IPS-18a (cell line): ENCODE data around the gene MED23.

Experiments
- H3K27ac ChIP-seq: one replicate; pipeline ENCODE4 v1.5.1; 2013; ENCODE audit warnings: low read length
- H3K27me3 ChIP-seq: one replicate; pipeline ENCODE4 v1.6.1; 2013; ENCODE audit warnings: mild to moderate bottlenecking, low read length; ENCODE audit not compliant: control insufficient read depth, insufficient read depth
- H3K36me3 ChIP-seq: one replicate; pipeline ENCODE4 v1.6.1; 2013; ENCODE audit warnings: low read depth, low read length; ENCODE audit not compliant: control insufficient read depth
- H3K4me1 ChIP-seq: one replicate; pipeline ENCODE4 v1.6.1; 2013; ENCODE audit warnings: low read depth, low read length; ENCODE audit not compliant: control insufficient read depth
- H3K4me3 ChIP-seq: one replicate; pipeline ENCODE4 v1.5.1; 2013; ENCODE audit warnings: low read length
- H3K9ac ChIP-seq: one replicate; pipeline ENCODE4 v1.6.1; 2013; ENCODE audit warnings: mild to moderate bottlenecking, low read length, moderate library complexity
- H3K9me3 ChIP-seq: one replicate; pipeline ENCODE4 v1.6.1; 2013; ENCODE audit warnings: low read depth, low read length; ENCODE audit not compliant: control insufficient read depth

Gene MED23

DNA sequence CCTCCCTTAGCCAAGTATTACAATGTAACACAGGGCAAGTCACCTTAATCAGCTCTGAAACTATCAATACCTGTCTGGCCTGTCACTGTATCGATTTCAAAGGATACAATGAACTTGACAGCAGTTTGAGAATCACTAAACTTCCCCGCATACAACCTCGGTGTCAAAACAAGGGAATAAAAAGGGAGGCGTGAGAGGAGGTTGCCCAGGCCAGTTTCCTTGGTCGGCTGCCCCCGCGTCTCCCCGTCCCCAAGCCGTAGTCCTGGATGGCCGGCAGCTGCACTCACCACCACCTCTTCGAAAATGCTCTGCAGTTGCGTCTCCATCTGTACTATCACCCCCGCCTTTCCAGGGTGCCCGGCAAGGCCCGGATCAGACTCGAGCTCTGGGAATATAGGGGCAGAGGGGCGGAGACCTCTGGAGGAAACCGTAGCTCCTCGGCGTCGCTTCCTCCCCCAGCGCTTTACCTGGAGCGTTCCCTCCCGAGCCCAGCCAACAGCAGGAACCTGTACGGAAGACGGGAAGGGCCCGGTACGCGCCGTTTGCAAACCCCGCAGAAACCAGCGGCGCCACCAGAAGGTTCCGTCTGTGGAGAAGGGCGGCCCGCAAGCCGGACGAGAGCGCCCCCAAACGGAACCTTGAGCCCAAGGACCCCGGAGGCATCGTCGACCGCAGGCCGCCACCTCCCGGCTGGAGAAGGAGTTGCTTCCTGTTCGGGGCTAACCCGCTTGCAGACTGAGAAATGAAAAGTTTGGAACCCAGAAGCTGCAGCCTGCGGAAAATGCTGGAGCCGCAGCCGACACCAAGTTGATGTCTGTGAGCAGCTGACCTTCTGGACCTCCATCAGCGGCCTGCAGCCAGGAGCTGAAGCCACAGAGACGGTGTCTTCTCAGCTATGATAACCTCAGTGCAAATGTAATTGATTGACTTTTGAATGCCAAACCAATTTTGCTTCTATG is at the start of gene MED23:
Gene MED23 (minus strand): TSS at position 519 of the 959 bp plus-strand sequence. CDS start 193 bp downstream, at position 326.
- Histone ChIP-seq H3K36me3 (peaks cover 15% of the 10 kb centered on the region), H3K9me3 (no peaks in the 10 kb centered on the region), H3K27me3 (no peaks in the 10 kb centered on the region), H3K27ac (no peak within 1 kb of the TSS), H3K4me3 (peak within 1 kb of the TSS; percentile 94), H3K4me1 (no peaks in the 10 kb centered on the region), H3K9ac (peak within 1 kb of the TSS; percentile 60)

DNA sequence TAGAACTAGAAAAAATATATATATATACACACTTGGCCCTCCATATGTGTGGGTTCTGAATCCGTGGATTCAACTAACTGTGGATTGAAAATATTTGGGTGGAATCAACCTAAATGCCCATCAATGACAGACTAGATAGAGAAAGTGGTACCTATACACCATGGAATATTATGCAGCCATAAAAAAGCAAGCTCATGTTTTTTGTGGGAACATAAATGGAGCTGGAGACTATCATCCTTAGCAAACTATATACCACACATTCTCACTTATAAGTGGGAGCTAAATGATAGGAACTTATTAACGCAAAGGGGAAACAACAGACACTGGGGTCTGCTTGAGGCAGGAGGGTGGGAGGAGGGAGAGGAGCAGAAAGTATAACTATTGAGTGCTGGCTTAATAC is 45.1 kb upstream of the MED23 start:
- Histone ChIP-seq H3K9me3 (no peaks in the 10 kb centered on the region), H3K4me1 (no peaks in the 10 kb centered on the region), H3K4me3 (no peak overlapping the region), H3K36me3 (no peaks in the 10 kb centered on the region), H3K9ac (no peak overlapping the region), H3K27me3 (no peaks in the 10 kb centered on the region), H3K27ac (no peak overlapping the region)

- no peak overlapping the region for H3K9ac ChIP-seq
- no peak overlapping the region for H3K27ac ChIP-seq
- no peak overlapping the region for H3K4me3 ChIP-seq
- H3K27me3 ChIP-seq: no peaks in the 10 kb centered on the region
- no peaks in the 10 kb centered on the region for H3K4me1 ChIP-seq
- no peaks in the 10 kb centered on the region for H3K9me3 ChIP-seq
- no peaks in the 10 kb centered on the region for H3K36me3 ChIP-seq
These were observed 41.8 kb upstream of the MED23 start for GRCh38 chr6:131669891-131670290.

GRCh38 chr6:131663578-131664165 is 35.6 kb upstream of the MED23 start:
- Histone ChIP-seq H3K27me3 (no peaks in the 10 kb centered on the region), H3K27ac (no peak overlapping the region), H3K36me3 (no peaks in the 10 kb centered on the region), H3K9ac (no peak overlapping the region), H3K4me1 (no peaks in the 10 kb centered on the region), H3K4me3 (no peak overlapping the region), H3K9me3 (no peaks in the 10 kb centered on the region)

GRCh38 chr6:131660195-131660594 is 32.2 kb upstream of the MED23 start:
- Histone ChIP-seq H3K36me3 (no peaks in the 10 kb centered on the region), H3K4me3 (no peak overlapping the region), H3K27me3 (no peaks in the 10 kb centered on the region), H3K9me3 (no peaks in the 10 kb centered on the region), H3K27ac (no peak overlapping the region), H3K4me1 (no peaks in the 10 kb centered on the region), H3K9ac (no peak overlapping the region)

DNA sequence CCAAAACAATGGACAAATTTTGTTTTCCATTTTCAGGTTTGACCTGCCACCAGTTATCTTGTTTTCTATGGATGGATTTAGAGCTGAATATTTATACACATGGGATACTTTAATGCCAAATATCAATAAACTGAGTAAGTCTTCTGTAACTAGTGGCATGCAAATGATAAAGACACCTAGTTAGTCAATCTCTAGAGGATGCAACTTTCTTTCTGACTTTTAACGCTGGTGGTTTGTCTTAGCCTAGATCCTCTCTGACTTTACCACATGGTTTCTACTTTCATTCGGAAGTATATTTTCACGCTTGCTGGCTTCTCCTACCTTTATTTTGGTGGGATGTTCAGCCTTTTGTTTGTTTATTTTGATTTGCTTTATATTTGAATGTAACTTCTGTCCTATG is 30.2 kb upstream of the MED23 start:
- Histone ChIP-seq H3K9ac (no peak overlapping the region), H3K4me3 (no peak overlapping the region), H3K27me3 (no peaks in the 10 kb centered on the region), H3K9me3 (no peaks in the 10 kb centered on the region), H3K4me1 (no peaks in the 10 kb centered on the region), H3K27ac (no peak overlapping the region), H3K36me3 (no peaks in the 10 kb centered on the region)

- H3K9ac ChIP-seq: no peak overlapping the region
These were observed 29.6 kb upstream of the MED23 start for GRCh38 chr6:131657630-131658111.

GRCh38 chr6:131657222-131657621 is 29.2 kb upstream of the MED23 start:
- Histone ChIP-seq H3K4me1 (no peaks in the 10 kb centered on the region), H3K27ac (no peak overlapping the region), H3K4me3 (no peak overlapping the region), H3K36me3 (no peaks in the 10 kb centered on the region), H3K27me3 (no peaks in the 10 kb centered on the region), H3K9ac (no peak overlapping the region), H3K9me3 (no peaks in the 10 kb centered on the region)

More at GRCh38 chr6:131657630-131658111, 29.6 kb upstream of the MED23 start:
- Histone ChIP-seq H3K27me3 (no peaks in the 10 kb centered on the region), H3K27ac (no peak overlapping the region), H3K9me3 (no peaks in the 10 kb centered on the region), H3K4me1 (no peaks in the 10 kb centered on the region), H3K4me3 (no peak overlapping the region), H3K36me3 (no peaks in the 10 kb centered on the region)

GRCh38 chr6:131656667-131657066 is 28.6 kb upstream of the MED23 start:
- no peak overlapping the region for H3K4me3 ChIP-seq
- H3K36me3 ChIP-seq: no peaks in the 10 kb centered on the region
- no peaks in the 10 kb centered on the region for H3K4me1 ChIP-seq
- no peak overlapping the region for H3K27ac ChIP-seq
- no peak overlapping the region for H3K9ac ChIP-seq
- no peaks in the 10 kb centered on the region for H3K27me3 ChIP-seq
- H3K9me3 ChIP-seq: no peaks in the 10 kb centered on the region

GRCh38 chr6:131655951-131656350 is 27.9 kb upstream of the MED23 start:
- Histone ChIP-seq H3K4me3 (no peak overlapping the region), H3K4me1 (no peaks in the 10 kb centered on the region), H3K27ac (no peak overlapping the region), H3K27me3 (no peaks in the 10 kb centered on the region), H3K36me3 (no peaks in the 10 kb centered on the region), H3K9me3 (no peaks in the 10 kb centered on the region), H3K9ac (no peak overlapping the region)

- Histone ChIP-seq H3K4me3 (no peak overlapping the region), H3K9me3 (no peaks in the 10 kb centered on the region), H3K27ac (no peak overlapping the region), H3K27me3 (no peaks in the 10 kb centered on the region), H3K4me1 (no peaks in the 10 kb centered on the region), H3K36me3 (no peaks in the 10 kb centered on the region), H3K9ac (no peak overlapping the region)
These were observed 27.3 kb upstream of the MED23 start for GRCh38 chr6:131655387-131655786.
